ENCODE data around the gene NECAB2.

NECAB2 gene

DNA sequence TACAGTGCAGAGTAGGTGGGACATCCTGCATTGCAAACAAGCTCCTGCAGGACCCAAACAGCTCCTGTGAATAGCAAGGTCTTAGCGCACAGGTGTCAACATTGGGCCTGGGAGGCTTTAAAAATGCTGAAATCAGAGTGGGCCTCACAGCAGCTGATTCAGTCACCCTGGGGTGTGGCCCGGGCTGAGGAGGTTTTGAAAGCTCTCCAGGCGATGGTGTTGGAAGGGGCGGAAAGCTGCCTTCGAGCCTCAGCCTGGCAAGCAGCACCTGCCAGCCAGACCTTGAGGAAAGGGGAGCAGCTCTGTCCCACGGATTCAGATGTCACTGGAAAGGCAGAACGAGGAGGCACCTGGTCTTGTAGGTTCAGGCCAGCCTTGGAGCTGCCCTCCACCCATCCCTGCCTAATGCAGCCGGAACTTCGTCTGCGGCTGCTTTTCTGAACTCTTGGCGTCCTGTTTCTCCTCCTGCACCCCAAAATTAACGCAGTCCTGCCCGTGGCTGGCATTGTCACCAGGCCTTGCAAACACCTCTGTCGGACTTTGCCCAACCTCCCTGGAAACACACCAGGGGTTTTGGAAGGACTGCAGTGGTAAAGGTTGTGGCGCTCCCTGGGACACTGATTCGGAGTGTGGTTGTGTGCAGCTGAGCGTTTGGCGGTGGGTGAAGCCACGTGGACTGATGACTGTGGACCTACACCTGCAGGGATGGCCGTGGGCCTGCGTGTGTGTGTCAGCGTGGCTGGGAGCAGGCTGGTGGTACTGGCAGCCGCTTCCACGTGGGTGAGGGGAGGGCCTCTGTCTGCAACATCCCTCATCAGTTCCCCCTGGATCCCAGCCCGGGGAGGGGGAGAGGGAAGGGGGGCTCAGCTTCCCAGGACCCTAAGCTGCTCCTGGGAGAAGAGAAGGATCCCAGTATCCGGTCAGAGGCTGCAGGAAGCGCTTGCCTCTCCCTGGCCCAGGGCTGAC lies 3.4 kb downstream of the NECAB2 start:
- TF ChIP-seq, protein P1, sequence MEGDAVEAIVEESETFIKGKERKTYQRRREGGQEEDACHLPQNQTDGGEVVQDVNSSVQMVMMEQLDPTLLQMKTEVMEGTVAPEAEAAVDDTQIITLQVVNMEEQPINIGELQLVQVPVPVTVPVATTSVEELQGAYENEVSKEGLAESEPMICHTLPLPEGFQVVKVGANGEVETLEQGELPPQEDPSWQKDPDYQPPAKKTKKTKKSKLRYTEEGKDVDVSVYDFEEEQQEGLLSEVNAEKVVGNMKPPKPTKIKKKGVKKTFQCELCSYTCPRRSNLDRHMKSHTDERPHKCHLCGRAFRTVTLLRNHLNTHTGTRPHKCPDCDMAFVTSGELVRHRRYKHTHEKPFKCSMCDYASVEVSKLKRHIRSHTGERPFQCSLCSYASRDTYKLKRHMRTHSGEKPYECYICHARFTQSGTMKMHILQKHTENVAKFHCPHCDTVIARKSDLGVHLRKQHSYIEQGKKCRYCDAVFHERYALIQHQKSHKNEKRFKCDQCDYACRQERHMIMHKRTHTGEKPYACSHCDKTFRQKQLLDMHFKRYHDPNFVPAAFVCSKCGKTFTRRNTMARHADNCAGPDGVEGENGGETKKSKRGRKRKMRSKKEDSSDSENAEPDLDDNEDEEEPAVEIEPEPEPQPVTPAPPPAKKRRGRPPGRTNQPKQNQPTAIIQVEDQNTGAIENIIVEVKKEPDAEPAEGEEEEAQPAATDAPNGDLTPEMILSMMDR (conservative IDR thresholded peaks at IDR 0.05; ENCODE audit: low read depth, low read length), result no peak
- H3K4me3 ChIP-seq (ENCODE audit: low read length), result no peak overlapping the region
- DNase-seq (ENCODE audit: low read depth), result no peak

DNA sequence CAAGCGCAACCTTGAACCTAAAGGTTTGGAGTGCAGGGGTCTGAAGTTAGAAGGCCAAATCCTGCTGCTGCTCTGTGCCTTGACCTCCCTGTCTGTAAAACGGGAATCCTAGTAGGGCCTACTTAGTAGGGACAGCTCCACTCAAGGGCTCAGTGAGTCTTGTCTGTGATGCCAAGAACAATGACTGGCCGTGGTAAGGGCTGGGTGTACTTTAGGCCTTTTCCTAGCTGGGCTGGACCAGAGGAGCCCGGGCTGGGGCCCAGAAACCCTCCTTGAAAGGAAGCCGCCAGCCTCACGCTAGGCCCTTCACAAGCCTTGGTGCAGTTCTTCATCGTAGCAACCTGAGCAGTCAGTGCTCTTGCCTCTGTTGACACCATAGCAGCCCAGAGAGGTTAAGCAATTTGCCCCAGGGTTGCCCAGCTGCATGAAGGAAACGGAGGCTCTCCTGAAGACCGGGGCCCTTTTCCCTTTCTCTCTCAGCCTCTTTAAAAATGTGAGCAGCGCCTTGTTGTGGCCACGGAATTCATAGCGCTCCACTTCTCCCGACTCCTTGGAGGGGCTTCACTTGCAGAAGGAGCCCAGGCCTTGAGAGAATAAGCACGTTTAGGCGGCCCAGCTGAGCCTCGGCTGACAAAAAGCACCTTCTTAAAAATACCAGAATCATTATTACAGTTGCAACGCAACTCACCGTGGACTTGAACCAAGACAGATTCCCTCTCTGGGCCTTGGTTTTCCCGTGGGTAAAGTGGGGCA lies 4.4 kb downstream of the NECAB2 start:
- TF ChIP-seq, protein P1 (conservative IDR thresholded peaks at IDR 0.05; ENCODE audit: low read depth, low read length), result no peak

DNA sequence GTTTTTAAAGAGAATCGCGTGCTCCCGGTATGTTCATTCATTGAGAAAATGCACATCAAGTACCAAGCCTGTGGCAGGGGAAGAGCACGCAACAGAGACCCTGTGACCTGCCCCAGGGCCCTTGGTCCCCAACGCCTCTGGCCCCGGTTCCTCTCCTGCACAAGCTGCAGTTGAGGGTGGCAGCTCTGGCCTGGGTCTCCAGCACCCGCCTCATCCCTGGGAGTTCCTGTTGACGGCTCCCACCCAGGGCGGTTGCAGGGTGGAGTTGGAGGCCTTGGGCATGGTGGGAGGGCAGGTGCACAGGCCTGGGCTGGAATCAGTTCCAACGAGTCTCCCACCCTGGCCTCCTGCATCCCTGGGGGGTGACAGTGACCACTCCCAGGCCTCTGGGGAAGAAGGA lies 5.0 kb downstream of the NECAB2 start:
- no peak overlapping the region for H3K4me3 ChIP-seq (ENCODE audit: low read length)
- no peak for DNase-seq (ENCODE audit: low read depth)
- TF ChIP-seq, protein P1 (conservative IDR thresholded peaks at IDR 0.05; ENCODE audit: low read depth, low read length), result no peak

More for the DNA sequence above, 4.4 kb downstream of the NECAB2 start:
- no peak for DNase-seq (ENCODE audit: low read depth)
- H3K4me3 ChIP-seq (ENCODE audit: low read length), result no peak overlapping the region

DNA sequence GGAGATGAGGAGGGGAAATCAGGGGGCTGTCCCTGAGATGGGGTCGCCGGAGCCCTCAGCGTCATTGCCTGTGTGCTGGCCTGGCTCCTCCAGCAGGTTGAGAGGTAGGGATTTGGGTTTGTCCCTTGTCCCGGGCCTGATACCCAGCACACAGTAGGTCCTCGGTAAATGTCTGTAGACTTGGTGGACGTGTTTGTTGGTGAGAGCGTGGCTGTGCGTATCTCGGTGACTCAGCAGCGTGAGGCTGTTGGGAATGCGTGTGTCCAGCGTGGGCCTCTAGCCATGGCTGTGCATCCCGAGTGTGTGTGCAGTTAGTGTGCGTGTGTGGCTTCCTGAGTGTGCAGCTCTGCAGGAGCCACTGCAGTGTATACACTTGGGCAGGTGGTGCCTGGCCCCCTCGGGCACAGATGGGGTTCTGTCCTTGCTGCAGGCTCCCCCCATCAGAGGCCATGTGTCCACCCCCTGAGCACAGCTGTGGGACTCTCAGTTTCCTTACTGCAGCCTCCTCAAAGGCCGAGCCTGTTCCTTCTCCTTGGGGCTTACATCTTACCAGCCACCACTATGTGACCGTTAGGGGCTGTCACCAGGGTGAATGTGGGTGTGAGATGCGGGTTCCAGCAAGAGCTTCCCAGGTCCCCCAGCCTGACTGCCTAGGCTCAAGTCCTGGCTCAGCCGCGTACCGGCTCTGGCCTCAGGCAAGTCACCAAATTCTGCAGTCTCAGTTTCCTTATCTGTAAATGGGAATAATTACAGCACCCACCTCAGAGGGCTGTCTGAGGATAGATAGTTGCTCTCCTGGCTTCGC lies 5.7 kb downstream of the NECAB2 start:
- DNase-seq (ENCODE audit: low read depth), result no peak
- TF ChIP-seq, protein P1 (conservative IDR thresholded peaks at IDR 0.05; ENCODE audit: low read depth, low read length), result no peak

DNA sequence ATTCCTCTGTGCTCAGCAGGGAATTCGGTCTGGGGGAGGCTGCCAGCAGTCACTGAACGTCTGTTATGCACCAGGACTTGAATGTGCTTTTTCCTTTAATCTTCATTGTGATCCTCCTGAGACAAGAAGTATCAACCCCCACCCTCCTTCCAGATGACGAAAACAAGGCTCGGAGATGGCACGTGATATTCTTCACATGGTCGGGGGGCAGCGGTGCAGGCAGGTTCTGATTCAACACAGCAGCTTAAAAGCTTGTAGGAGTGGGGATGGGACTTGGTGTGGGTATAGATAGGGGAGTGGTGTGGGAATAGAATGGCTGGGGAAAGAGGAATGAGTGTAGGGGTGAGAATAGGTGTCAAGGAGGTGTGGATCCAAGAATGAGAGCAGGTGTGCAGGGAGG lies 6.4 kb downstream of the NECAB2 start:
- DNase-seq (ENCODE audit: low read depth), result no peak
- TF ChIP-seq, protein P1 (conservative IDR thresholded peaks at IDR 0.05; ENCODE audit: low read depth, low read length), result no peak
- no peak overlapping the region for H3K4me3 ChIP-seq (ENCODE audit: low read length)

More for the DNA sequence above, 5.7 kb downstream of the NECAB2 start:
- no peak overlapping the region for H3K4me3 ChIP-seq (ENCODE audit: low read length)

DNA sequence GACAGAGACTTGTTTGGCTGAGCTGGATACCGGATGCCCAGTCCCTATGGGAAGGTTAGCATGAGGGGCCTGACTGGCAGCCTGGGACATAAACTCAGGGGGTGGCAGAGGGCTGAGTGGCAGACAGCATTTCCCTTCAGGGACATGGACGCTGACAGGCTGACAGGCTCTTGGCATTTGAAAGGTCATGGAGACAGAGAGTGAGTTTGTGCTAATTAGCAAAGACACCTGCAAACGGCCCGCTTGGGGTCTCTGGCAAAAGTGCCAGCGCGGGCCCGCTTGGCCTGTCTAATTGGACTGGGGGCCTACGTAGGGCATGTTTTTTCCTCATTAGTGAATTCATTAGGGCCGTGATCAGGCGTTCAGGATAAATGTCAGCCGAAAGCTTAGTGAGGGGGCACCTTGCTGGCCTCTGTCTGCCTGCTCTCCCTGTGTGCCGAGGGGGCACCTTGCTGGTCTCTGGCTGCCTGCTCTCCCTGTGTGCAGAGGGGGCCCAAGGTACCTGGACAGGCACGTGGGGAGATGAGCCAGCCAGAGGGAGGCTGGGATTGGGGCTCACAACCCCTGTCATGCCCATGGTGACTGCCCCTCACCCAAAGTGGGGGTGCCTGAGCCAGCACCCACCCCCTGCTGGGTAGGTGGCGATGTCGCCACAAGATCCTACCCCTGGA lies 7.7 kb downstream of the NECAB2 start:
- TF ChIP-seq, protein P1 (conservative IDR thresholded peaks at IDR 0.05; ENCODE audit: low read depth, low read length), result no peak
- no peak for DNase-seq (ENCODE audit: low read depth)
- H3K4me3 ChIP-seq (ENCODE audit: low read length), result no peak overlapping the region
